SU-DHL-6 (cell line): Measurements from ENCODE around the gene CCDC73.

Experiments used
- H2AFZ ChIP-seq: fragments of 200-600 bp; sonication (generic); 2 replicates; pipeline ENCODE4 v1.6.1; 2014; ENCODE audit warnings: low read depth, mild to moderate bottlenecking, moderate library complexity, mixed read lengths, antibody characterized with exemption, low read length; ENCODE audit not compliant: severe bottlenecking
- H3F3A ChIP-seq: fragments of 200-600 bp; shearing (Covaris generic); 2 replicates; pipeline ENCODE4 v1.6.0; 2016; ENCODE audit warnings: antibody characterized with exemption, mild to moderate bottlenecking; ENCODE audit not compliant: insufficient read depth
- H3K27ac ChIP-seq: fragments of 200-600 bp; sonication (generic); 2 replicates; pipeline ENCODE4 v1.5.1; 2016; ENCODE audit warnings: low read depth, mild to moderate bottlenecking, low read length, moderate library complexity, mixed read lengths
- H3K27me3 ChIP-seq: fragments of 200-600 bp; sonication (generic), shearing (Covaris generic); 2 replicates; pipeline ENCODE4 v1.6.0; 2014; ENCODE audit warnings: mild to moderate bottlenecking, low read length
- H3K36me3 ChIP-seq: fragments of 200-600 bp; sonication (generic); 2 replicates; pipeline ENCODE4 v1.6.1; 2014; ENCODE audit warnings: mild to moderate bottlenecking, low read length, mixed read lengths
- H3K4me2 ChIP-seq: fragments of 300-600, 200-600 bp; shearing (Covaris generic), sonication (generic); 2 replicates; pipeline ENCODE4 v1.6.0; 2014; ENCODE audit warnings: low read length, low read depth, mild to moderate bottlenecking; ENCODE audit not compliant: poor library complexity, severe bottlenecking
- H3K4me3 ChIP-seq: fragments of 200-600 bp; sonication (generic); 2 replicates; pipeline ENCODE4 v1.5.1; 2014; ENCODE audit warnings: antibody characterized with exemption, low read length, mild to moderate bottlenecking, mixed read lengths; ENCODE audit not compliant: insufficient read depth, poor library complexity, severe bottlenecking
- H3K79me2 ChIP-seq: fragments of 200-600 bp; sonication (generic); 2 replicates; pipeline ENCODE4 v1.6.1; 2014; ENCODE audit warnings: mild to moderate bottlenecking, low read length, moderate library complexity; ENCODE audit not compliant: insufficient read depth
- H3K9ac ChIP-seq: fragments of 200-600 bp; sonication (generic); 2 replicates; pipeline ENCODE4 v1.7.0; 2014; ENCODE audit warnings: mild to moderate bottlenecking, low read length
- H3K9me2 ChIP-seq: fragments of 200-600 bp; sonication (generic); replicated peaks from 2 replicates; pipeline ENCODE4 v1.6.1; 2014; ENCODE audit warnings: low read length; ENCODE audit not compliant: insufficient read depth
- H3K9me3 ChIP-seq: fragments of 200-600 bp; sonication (generic); 2 replicates; pipeline ENCODE4 v1.6.1; 2014; ENCODE audit warnings: low read length, mixed read lengths; ENCODE audit not compliant: insufficient read depth
- H4K20me1 ChIP-seq: fragments of 200-600 bp; sonication (generic); 2 replicates; pipeline ENCODE4 v1.6.1; 2014; ENCODE audit warnings: low read depth, mild to moderate bottlenecking, antibody characterized with exemption, low read length, moderate library complexity, mixed read lengths
- CTCF ChIP-seq: fragments of 200-600 bp; sonication (generic); IDR thresholded peaks from one replicate; pipeline ENCODE4 v1.5.1; 2017; ENCODE audit warnings: antibody characterized with exemption, mild to moderate bottlenecking, low read length, moderate library complexity; ENCODE audit not compliant: insufficient read depth, poor library complexity, severe bottlenecking
- EZH2phosphoT487 ChIP-seq: fragments of 200-600 bp; sonication (generic), shearing (Covaris generic); conservative IDR thresholded peaks from 2 replicates; pipeline ENCODE4 v1.6.1; 2018; ENCODE audit warnings: mild to moderate bottlenecking, antibody characterized with exemption, low read length, moderate library complexity, mixed read lengths

CCDC73 gene

GRCh38 chr11:32792948-32793475 lies 1.4 kb downstream of the CCDC73 start:
- Histone ChIP-seq H2AFZ (no peak overlapping the region), H3F3A (no peaks in the 10 kb centered on the region), H3K27ac (no peak overlapping the region), H3K9me2 (no peaks in the 10 kb centered on the region), H3K36me3 (no peaks in the 10 kb centered on the region), H4K20me1 (no peaks in the 10 kb centered on the region), H3K9me3 (no peaks in the 10 kb centered on the region), H3K4me3 (no peak overlapping the region), H3K27me3 (no peaks in the 10 kb centered on the region), H3K79me2 (no peaks in the 10 kb centered on the region), H3K4me2 (no peak overlapping the region), H3K9ac (no peak overlapping the region)
- TF ChIP-seq EZH2phosphoT487 (no peak), CTCF (peak; percentile 19)

DNA sequence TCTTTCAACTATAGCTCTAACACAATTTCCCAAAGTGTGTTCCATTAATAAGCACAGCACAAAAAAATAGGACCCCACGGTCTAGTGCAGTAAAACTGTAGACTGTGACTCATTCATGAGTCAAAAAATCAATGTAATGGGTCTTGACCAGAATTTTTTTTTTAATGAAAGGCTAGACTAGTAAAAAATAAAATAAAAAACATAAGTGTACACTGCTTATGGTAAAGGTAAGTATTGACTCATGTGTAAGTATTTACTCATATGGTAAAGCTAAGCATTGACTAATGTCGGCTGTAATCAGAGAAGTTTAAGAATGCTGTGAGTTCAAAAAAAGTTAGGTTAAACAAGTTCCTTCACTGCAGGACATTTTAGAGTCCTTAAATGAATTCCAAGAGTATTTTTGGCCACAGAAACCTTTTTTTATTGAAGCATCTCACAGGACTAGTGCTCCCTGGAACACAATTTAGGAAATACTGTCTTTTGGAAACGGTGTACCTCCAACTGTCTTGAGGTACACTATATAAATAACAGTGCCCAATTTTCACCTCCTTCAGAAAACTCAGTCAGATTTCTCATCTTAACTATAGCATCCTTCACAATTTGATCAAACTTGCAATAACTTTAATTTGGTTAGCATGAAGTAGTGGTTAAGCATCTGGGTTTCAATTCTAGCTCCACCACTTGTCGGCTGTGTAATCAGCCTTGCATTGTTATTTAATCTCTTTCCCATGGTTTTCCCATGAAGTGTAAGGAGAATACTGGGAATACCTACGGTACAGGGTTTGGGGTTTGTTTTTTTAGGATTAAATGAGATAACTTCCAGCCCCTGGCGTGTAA lies 2.1 kb downstream of the CCDC73 start:
- H3F3A ChIP-seq: no peaks in the 10 kb centered on the region
- H3K9ac ChIP-seq: no peak overlapping the region
- H3K4me3 ChIP-seq: no peak overlapping the region
- H4K20me1 ChIP-seq: no peaks in the 10 kb centered on the region
- no peaks in the 10 kb centered on the region for H3K36me3 ChIP-seq
- no peaks in the 10 kb centered on the region for H3K9me3 ChIP-seq
- H3K9me2 ChIP-seq: no peaks in the 10 kb centered on the region
- TF ChIP-seq EZH2phosphoT487: no peak
- TF ChIP-seq CTCF: no peak
- no peaks in the 10 kb centered on the region for H3K79me2 ChIP-seq
- no peaks in the 10 kb centered on the region for H3K27me3 ChIP-seq
- H3K4me2 ChIP-seq: no peak overlapping the region
- no peak overlapping the region for H2AFZ ChIP-seq
- no peak overlapping the region for H3K27ac ChIP-seq

DNA sequence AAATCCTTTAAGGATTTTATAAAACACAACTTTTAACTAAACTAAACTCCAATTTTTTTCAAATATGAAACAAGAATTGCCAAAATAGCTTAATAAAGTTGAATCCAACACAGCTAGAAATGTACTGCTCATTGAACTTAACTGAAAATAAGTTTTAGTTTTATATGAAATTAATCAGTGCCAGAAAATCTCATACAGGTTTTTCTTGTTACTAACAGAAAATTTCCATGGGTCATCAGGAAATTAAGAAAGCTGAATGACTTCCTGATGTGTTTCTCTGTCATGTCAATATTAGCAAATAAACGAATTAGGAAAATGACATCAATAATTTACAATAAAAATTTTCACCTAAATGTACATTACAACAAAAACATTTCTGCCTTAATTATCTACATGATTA lies 3.5 kb downstream of the CCDC73 start:
- Histone ChIP-seq H3K9me2 (no peaks in the 10 kb centered on the region), H3K27ac (no peak overlapping the region), H4K20me1 (no peaks in the 10 kb centered on the region), H2AFZ (no peak overlapping the region), H3K36me3 (no peaks in the 10 kb centered on the region), H3K79me2 (no peaks in the 10 kb centered on the region), H3F3A (no peaks in the 10 kb centered on the region), H3K9ac (no peak overlapping the region), H3K27me3 (no peaks in the 10 kb centered on the region), H3K4me3 (no peak overlapping the region), H3K4me2 (no peak overlapping the region), H3K9me3 (no peaks in the 10 kb centered on the region)
- TF ChIP-seq CTCF: no peak
- no peak for TF ChIP-seq EZH2phosphoT487
